Endothelial cell (in vitro differentiated cells): ENCODE data around the gene CCL5. TPM values are rescaled to one million over a fixed set of nuclear protein-coding genes. Genes with fewer than 3 reads are reported as not detected.

ENCODE experiments used
- DNase-seq: peaks from one replicate; pipeline ENCODE4 v3.0.0; 2021; ENCODE audit warnings: low spot score
- H3K27ac Mint-ChIP-seq: one replicate; pipeline ENCODE4 v1.8.0; 2021; ENCODE audit warnings: mixed read lengths, inconsistent platforms; ENCODE audit not compliant: unreplicated experiment
- H3K27me3 Mint-ChIP-seq: one replicate; pipeline ENCODE4 v1.8.0; 2021; ENCODE audit warnings: mild to moderate bottlenecking, moderate library complexity, mixed read lengths, inconsistent platforms; ENCODE audit not compliant: unreplicated experiment
- H3K36me3 Mint-ChIP-seq: one replicate; pipeline ENCODE4 v1.8.0; 2021; ENCODE audit warnings: mild to moderate bottlenecking, low read depth, mixed read lengths, inconsistent platforms; ENCODE audit not compliant: unreplicated experiment
- H3K4me1 Mint-ChIP-seq: one replicate; pipeline ENCODE4 v1.8.0; 2021; ENCODE audit warnings: mild to moderate bottlenecking, mixed read lengths, inconsistent platforms; ENCODE audit not compliant: unreplicated experiment
- H3K4me3 Mint-ChIP-seq: one replicate; pipeline ENCODE4 v1.8.0; 2021; ENCODE audit warnings: mild to moderate bottlenecking, mixed read lengths, inconsistent platforms; ENCODE audit not compliant: unreplicated experiment
- H3K9me3 Mint-ChIP-seq: one replicate; pipeline ENCODE4 v1.8.0; 2021; ENCODE audit warnings: mixed read lengths, inconsistent platforms; ENCODE audit not compliant: unreplicated experiment
- total RNA-seq: library from RNA; stranded (reverse); fragmentation: NEBNext Ultra II Directional; extraction: Animal tissue kit (Norgen Biotek cat#: 25700); gene quantifications from one replicate; pipeline ENCODE4 v1.2.1, GENCODE V29; 2021; ENCODE audit not compliant: unreplicated experiment
- TF ChIP-seq, protein P1 (sequence below): fragments of 200-600 bp; sonication (generic); IDR thresholded peaks from one replicate; pipeline ENCODE4 v1.5.0; 2021; ENCODE audit warnings: antibody characterized with exemption; ENCODE audit not compliant: unreplicated experiment

Gene CCL5
- total RNA-seq, 1 donor from 2014 or later = not detected

DNA sequence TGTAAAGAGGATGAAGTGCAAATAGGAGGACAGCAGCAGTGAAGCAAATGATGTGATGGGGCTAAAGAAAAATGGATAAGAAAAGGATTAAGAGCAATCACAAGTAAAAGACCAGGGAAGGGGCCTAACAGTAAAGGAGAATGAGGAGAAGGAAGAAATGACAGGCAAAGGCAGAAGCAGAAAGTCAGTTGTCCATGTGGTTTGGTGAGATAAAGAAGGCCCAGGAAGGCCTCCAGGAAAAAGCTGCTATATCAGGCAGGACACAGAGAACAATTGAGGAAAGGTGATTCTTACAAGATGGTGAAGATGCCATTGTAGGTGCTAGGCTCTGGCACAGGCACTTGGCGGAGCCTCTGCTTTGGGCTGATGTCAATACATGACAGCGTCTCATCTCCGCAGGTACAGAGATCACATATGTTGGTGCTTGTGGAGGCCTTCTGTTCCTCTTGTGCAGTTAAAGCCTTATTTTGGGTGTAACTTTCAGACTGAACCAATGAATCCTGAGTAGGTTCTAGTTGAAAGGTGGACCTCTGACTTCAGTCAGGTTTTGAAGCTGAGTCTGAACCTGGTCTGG, 32.3 kb upstream of the CCL5 start:
- DNase-seq = no peak
- Mint-ChIP-seq H3K36me3 (peaks cover 21% of the 10 kb centered on the region), H3K9me3 (no peaks in the 10 kb centered on the region), H3K27ac (no peak overlapping the region), H3K4me3 (no peak overlapping the region), H3K27me3 (no peaks in the 10 kb centered on the region), H3K4me1 (peaks cover 15% of the 10 kb centered on the region)
- TF ChIP-seq, protein P1, sequence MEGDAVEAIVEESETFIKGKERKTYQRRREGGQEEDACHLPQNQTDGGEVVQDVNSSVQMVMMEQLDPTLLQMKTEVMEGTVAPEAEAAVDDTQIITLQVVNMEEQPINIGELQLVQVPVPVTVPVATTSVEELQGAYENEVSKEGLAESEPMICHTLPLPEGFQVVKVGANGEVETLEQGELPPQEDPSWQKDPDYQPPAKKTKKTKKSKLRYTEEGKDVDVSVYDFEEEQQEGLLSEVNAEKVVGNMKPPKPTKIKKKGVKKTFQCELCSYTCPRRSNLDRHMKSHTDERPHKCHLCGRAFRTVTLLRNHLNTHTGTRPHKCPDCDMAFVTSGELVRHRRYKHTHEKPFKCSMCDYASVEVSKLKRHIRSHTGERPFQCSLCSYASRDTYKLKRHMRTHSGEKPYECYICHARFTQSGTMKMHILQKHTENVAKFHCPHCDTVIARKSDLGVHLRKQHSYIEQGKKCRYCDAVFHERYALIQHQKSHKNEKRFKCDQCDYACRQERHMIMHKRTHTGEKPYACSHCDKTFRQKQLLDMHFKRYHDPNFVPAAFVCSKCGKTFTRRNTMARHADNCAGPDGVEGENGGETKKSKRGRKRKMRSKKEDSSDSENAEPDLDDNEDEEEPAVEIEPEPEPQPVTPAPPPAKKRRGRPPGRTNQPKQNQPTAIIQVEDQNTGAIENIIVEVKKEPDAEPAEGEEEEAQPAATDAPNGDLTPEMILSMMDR = no peak

DNA sequence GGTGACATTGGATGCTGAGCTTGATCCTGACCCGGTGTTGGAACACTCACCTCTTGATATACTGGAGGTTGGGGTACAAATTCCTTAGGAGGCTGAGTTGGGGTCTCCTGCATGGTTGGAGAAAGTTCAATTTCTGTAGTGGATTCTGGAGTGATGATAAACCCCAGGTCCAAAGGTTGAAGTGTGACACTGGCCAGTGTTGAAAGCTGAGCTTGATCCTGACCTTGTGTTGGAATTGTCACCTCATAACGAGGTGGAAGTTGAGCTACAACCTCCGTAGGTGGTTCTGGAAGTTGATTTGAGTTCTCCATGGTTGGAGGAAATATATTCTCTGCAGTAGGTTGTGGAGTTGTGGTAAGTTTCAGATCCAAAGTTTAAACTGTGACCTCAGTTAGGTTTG, 29.2 kb upstream of the CCL5 start:
- TF ChIP-seq, protein P1 = no peak
- Mint-ChIP-seq H3K9me3 (no peaks in the 10 kb centered on the region), H3K27me3 (no peaks in the 10 kb centered on the region), H3K4me3 (no peak overlapping the region), H3K4me1 (peaks cover 15% of the 10 kb centered on the region), H3K27ac (no peak overlapping the region), H3K36me3 (peaks cover 15% of the 10 kb centered on the region)
- DNase-seq = no peak

DNA sequence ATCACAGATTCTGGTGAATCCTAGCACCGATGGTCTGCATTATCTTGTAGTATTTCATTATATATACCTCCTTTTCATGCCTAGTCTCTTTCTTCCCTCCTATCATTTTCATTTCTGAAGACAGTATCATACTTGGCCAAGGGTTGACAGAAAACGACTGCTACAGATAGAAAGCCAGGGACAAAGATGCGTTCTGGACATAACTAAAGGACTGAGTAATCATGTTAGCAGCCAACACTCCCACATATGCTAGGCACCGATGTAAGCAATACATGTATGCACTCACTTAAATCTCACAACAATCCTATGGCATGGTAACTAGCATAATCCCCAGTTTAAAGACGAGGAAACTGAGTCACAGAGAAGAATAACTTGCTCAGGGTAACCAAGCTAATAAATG, 27.5 kb upstream of the CCL5 start:
- H3K9me3 Mint-ChIP-seq = no peaks in the 10 kb centered on the region
- H3K4me1 Mint-ChIP-seq = peaks cover 9% of the 10 kb centered on the region
- TF ChIP-seq, protein P1 = no peak
- peaks cover 15% of the 10 kb centered on the region for H3K36me3 Mint-ChIP-seq
- H3K27me3 Mint-ChIP-seq = no peaks in the 10 kb centered on the region
- no peak overlapping the region for H3K4me3 Mint-ChIP-seq
- DNase-seq = no peak
- no peak overlapping the region for H3K27ac Mint-ChIP-seq

DNA sequence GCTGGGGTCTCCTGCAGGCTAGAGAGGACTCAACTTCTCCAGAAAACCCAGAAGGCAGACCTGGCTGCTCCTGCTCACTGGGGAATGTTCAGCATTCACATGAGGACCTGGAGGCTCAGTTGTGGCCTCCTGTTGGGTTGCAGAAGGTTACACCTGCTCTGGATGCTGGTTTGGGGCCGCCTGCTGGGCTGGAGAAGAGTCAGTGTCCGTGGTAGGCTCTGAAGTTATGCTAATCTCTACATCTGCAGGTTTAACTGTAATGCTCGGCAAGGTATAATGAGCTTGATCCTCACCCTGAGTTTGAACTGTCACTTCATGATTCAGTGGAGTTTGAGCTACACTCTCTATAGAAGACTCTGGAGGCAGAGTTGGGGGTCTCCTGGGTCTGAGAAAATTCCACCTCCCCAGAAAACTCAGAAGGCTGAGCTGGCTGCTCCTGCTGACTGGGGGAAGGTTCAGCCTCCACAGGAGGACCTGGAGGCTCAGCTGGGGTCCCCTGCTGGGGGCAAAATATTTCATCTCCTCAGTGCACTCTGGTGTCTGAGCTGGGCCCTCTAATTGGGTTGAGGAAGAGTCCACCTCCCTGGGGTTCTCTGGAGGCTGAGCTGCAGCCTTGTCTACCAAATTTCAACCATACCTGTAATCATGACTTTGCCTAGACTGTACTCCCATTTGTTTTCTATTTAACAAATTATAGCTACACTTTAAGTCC, 26.9 kb upstream of the CCL5 start:
- H3K9me3 Mint-ChIP-seq = no peaks in the 10 kb centered on the region
- H3K27ac Mint-ChIP-seq = no peak overlapping the region
- no peak overlapping the region for H3K4me3 Mint-ChIP-seq

More for the DNA sequence above, 26.9 kb upstream of the CCL5 start:
- peaks cover 15% of the 10 kb centered on the region for H3K36me3 Mint-ChIP-seq
- no peaks in the 10 kb centered on the region for H3K27me3 Mint-ChIP-seq
- H3K4me1 Mint-ChIP-seq = peaks cover 4% of the 10 kb centered on the region
- TF ChIP-seq, protein P1 = no peak
- DNase-seq = no peak
